PC-9 (cell line): ENCODE data around the gene PXN. TPM values are rescaled to one million over a fixed set of nuclear protein-coding genes. Genes with fewer than 3 reads are reported as not detected.
A peak's percentile ranks its signal among the peaks of the same experiment; 100 is the strongest.

ENCODE experiments used
- BruUV-seq: library from RNA; stranded (reverse); fragments of 400-500 nt; replicated peaks from 2 replicates; lab custom pipeline; 2021; lab: Mats Ljungman, UMichigan
- CTCF ChIA-PET: fragments of 300-600 bp; sonication (Branson Sonifier 250); formaldehyde crosslinking; loops from one replicate; lab custom pipeline; 2022; ENCODE audit warnings: antibody characterized with exemption; lab: Charles Lee
- POLR2A ChIA-PET: fragments of 300-600 bp; sonication (Branson Sonifier 250); formaldehyde crosslinking; loops from one replicate; lab custom pipeline; 2022; ENCODE audit warnings: antibody characterized with exemption; ENCODE audit not compliant: unreplicated experiment; lab: Charles Lee
- DNase-seq, 2 experiments: peaks; one replicate each; pipeline versions ENCODE4 v3.0.0 to v3.0.0-alpha.2; 2015 to 2022; ENCODE audit warnings: mixed read lengths in 1 of 2
- H2AFZ ChIP-seq: fragments of 200-600 bp; sonication (generic); 2 replicates; pipeline ENCODE4 v1.8.1; 2017; ENCODE audit warnings: antibody characterized with exemption
- H3F3A ChIP-seq: fragments of 200-600 bp; sonication (generic); 2 replicates; pipeline ENCODE4 v1.8.1; 2017; ENCODE audit warnings: antibody characterized with exemption, mild to moderate bottlenecking, low read depth; ENCODE audit not compliant: insufficient read depth
- H3K27ac ChIP-seq: fragments of 200-600 bp; sonication (generic); 2 replicates; pipeline ENCODE4 v1.6.1; 2016; ENCODE audit warnings: mixed run types
- H3K27me3 ChIP-seq: fragments of 200-600 bp; sonication (generic); 2 replicates; pipeline ENCODE4 v1.6.1; 2016; ENCODE audit warnings: low read depth, mixed run types; ENCODE audit not compliant: insufficient read depth
- H3K36me3 ChIP-seq: fragments of 200-600 bp; sonication (generic); 2 replicates; pipeline ENCODE4 v1.6.1; 2016; ENCODE audit warnings: low read depth, mixed run types
- H3K4me1 ChIP-seq: fragments of 200-600 bp; sonication (generic); replicated peaks from 2 replicates; pipeline ENCODE4 v1.6.1; 2016; ENCODE audit warnings: mixed run types; ENCODE audit not compliant: insufficient read depth
- H3K4me2 ChIP-seq: fragments of 200-600 bp; sonication (generic); 2 replicates; pipeline ENCODE4 v1.6.1; 2017; ENCODE audit warnings: mixed run types
- H3K4me3 ChIP-seq: fragments of 200-600 bp; sonication (generic); 2 replicates; pipeline ENCODE4 v1.6.1; 2016; ENCODE audit warnings: mixed run types
- H3K79me2 ChIP-seq: fragments of 200-600 bp; sonication (generic); 2 replicates; pipeline ENCODE4 v1.6.1; 2017; ENCODE audit warnings: low read depth, mixed run types
- H3K9me2 ChIP-seq: fragments of 200-600 bp; sonication (generic); 2 replicates; pipeline ENCODE4 v1.8.1; 2017; ENCODE audit warnings: mild to moderate bottlenecking; ENCODE audit not compliant: insufficient read depth
- H3K9me3 ChIP-seq: fragments of 200-600 bp; sonication (generic); 2 replicates; pipeline ENCODE4 v1.8.1; 2016; ENCODE audit warnings: low read depth; ENCODE audit not compliant: insufficient read depth
- H4K20me1 ChIP-seq: fragments of 200-600 bp; sonication (generic); 2 replicates; pipeline ENCODE4 v1.8.1; 2017; ENCODE audit not compliant: insufficient read depth
- CTCF ChIP-seq: fragments of 200-600 bp; sonication (generic); conservative IDR thresholded peaks from 2 replicates; pipeline ENCODE4 v1.6.1; 2017; ENCODE audit warnings: mixed run types, antibody characterized with exemption, mild to moderate bottlenecking, moderate library complexity
- EZH2 ChIP-seq: fragments of 200-600 bp; sonication (generic); IDR thresholded peaks from 2 replicates; pipeline ENCODE4 v1.8.0; 2017; ENCODE audit warnings: antibody characterized with exemption, low read depth
- intact Hi-C: fragments of 100-400 bp; cut with micrococcal nuclease; formaldehyde crosslinking; loops from one replicate; pipeline ENCODE4 v1.10.0; 2022; ENCODE audit not compliant: unreplicated experiment
- total RNA-seq: library from RNA; stranded (reverse); gene quantifications from 2 replicates; pipeline ENCODE4 v1.2.3, GENCODE V29; 2021

The PXN gene
- total RNA-seq, 1 experiment from 2014 or later: 218 TPM

GRCh38 chr12:120206228-120206627 lies 59.3 kb downstream of the PXN start:
- Histone ChIP-seq H3K9me2 (no peaks in the 10 kb centered on the region), H3K79me2 (no peaks in the 10 kb centered on the region), H3K36me3 (no peaks in the 10 kb centered on the region), H3K4me3 (no peak overlapping the region), H3K27ac (no peak overlapping the region), H3K27me3 (no peaks in the 10 kb centered on the region), H2AFZ (no peak overlapping the region), H4K20me1 (no peaks in the 10 kb centered on the region), H3K4me1 (no peaks in the 10 kb centered on the region), H3K4me2 (no peak overlapping the region), H3K9me3 (no peaks in the 10 kb centered on the region), H3F3A (peaks cover 3% of the 10 kb centered on the region; the same call in 1 of the 2 replicates)
- no peak for DNase-seq
- BruUV-seq: no TSS peak
- no peak for TF ChIP-seq EZH2
- TF ChIP-seq CTCF: no peak
- CTCF ChIA-PET: no interaction called here
- POLR2A ChIA-PET: interaction anchor here (0.6 kb wide), 1 partner anchor 1343 kb away, joined by 4 read pairs; no protein-coding TSS in a partner anchor
- intact Hi-C loops: no loop called here

- POLR2A ChIA-PET: interaction anchor here (0.6 kb wide), 1 partner anchor 35 kb away, joined by 3 read pairs; no protein-coding TSS in a partner anchor
- BruUV-seq: no TSS peak
Observed at GRCh38 chr12:120204171-120204570, 61.4 kb downstream of the PXN start.

GRCh38 chr12:120200364-120200800 lies 65.1 kb downstream of the PXN start:
- H2AFZ ChIP-seq: no peak overlapping the region
- peak overlapping the region; percentile 100 for H3K4me2 ChIP-seq
- peaks cover 43% of the 10 kb centered on the region for H3K79me2 ChIP-seq
- H4K20me1 ChIP-seq: peaks cover 41% of the 10 kb centered on the region
- peak overlapping the region; percentile 64 for H3K4me3 ChIP-seq
- H3K9me2 ChIP-seq: no peaks in the 10 kb centered on the region
- peak overlapping the region; percentile 93 for H3K27ac ChIP-seq
- peaks cover 56% of the 10 kb centered on the region for H3F3A ChIP-seq
- intact Hi-C loops: loop anchor here (2.0 kb wide), 1 partner anchor 28 kb away; no protein-coding TSS in a partner anchor
- peaks cover 28% of the 10 kb centered on the region for H3K36me3 ChIP-seq
- H3K27me3 ChIP-seq: no peaks in the 10 kb centered on the region
- no peak for DNase-seq
- no peaks in the 10 kb centered on the region for H3K9me3 ChIP-seq
- ChIA-PET CTCF (interaction anchor here (1.1 to 1.3 kb wide), 5 partner anchors 18 to 102 kb away, joined by 4 to 13 read pairs (median 8); partner anchors contain the start of genes PXN, RNU4-2 and SIRT4), POLR2A (interaction anchor here (0.7 to 1.6 kb wide), 4 partner anchors 48 to 381 kb away, joined by 8 to 58 read pairs (median 17); partner anchors contain the start of genes POP5 and RNU4-2)
- TF ChIP-seq EZH2 (no peak), CTCF (no peak)
- peaks cover 42% of the 10 kb centered on the region for H3K4me1 ChIP-seq
- TSS peak; percentile 51 for BruUV-seq

More at GRCh38 chr12:120204171-120204570, 61.4 kb downstream of the PXN start:
- no peak for DNase-seq
- Histone ChIP-seq H3K4me3 (no peak overlapping the region), H3K27me3 (no peaks in the 10 kb centered on the region), H3K27ac (no peak overlapping the region), H3K36me3 (peaks cover 12% of the 10 kb centered on the region), H3K9me2 (no peaks in the 10 kb centered on the region), H3K4me1 (peaks cover 6% of the 10 kb centered on the region), H3F3A (peaks cover 19% of the 10 kb centered on the region), H2AFZ (no peak overlapping the region), H3K79me2 (peaks cover 18% of the 10 kb centered on the region), H3K4me2 (no peak overlapping the region), H4K20me1 (peaks cover 13% of the 10 kb centered on the region), H3K9me3 (no peaks in the 10 kb centered on the region)
- TF ChIP-seq CTCF: no peak
- no peak for TF ChIP-seq EZH2
- CTCF ChIA-PET: no interaction called here
- intact Hi-C loops: no loop called here
